SU-DHL-6 (cell line): Measurements from ENCODE around the gene BMP2K.

Source experiments
- H2AFZ ChIP-seq: fragments of 200-600 bp; sonication (generic); 2 replicates; pipeline ENCODE4 v1.6.1; 2014; ENCODE audit warnings: low read depth, mild to moderate bottlenecking, moderate library complexity, mixed read lengths, antibody characterized with exemption, low read length; ENCODE audit not compliant: severe bottlenecking
- H3F3A ChIP-seq: fragments of 200-600 bp; shearing (Covaris generic); 2 replicates; pipeline ENCODE4 v1.6.0; 2016; ENCODE audit warnings: antibody characterized with exemption, mild to moderate bottlenecking; ENCODE audit not compliant: insufficient read depth
- H3K27ac ChIP-seq: fragments of 200-600 bp; sonication (generic); 2 replicates; pipeline ENCODE4 v1.5.1; 2016; ENCODE audit warnings: low read depth, mild to moderate bottlenecking, low read length, moderate library complexity, mixed read lengths
- H3K27me3 ChIP-seq: fragments of 200-600 bp; sonication (generic), shearing (Covaris generic); 2 replicates; pipeline ENCODE4 v1.6.0; 2014; ENCODE audit warnings: mild to moderate bottlenecking, low read length
- H3K36me3 ChIP-seq: fragments of 200-600 bp; sonication (generic); 2 replicates; pipeline ENCODE4 v1.6.1; 2014; ENCODE audit warnings: mild to moderate bottlenecking, low read length, mixed read lengths
- H3K4me2 ChIP-seq: fragments of 300-600, 200-600 bp; shearing (Covaris generic), sonication (generic); 2 replicates; pipeline ENCODE4 v1.6.0; 2014; ENCODE audit warnings: low read length, low read depth, mild to moderate bottlenecking; ENCODE audit not compliant: poor library complexity, severe bottlenecking
- H3K4me3 ChIP-seq: fragments of 200-600 bp; sonication (generic); 2 replicates; pipeline ENCODE4 v1.5.1; 2014; ENCODE audit warnings: antibody characterized with exemption, low read length, mild to moderate bottlenecking, mixed read lengths; ENCODE audit not compliant: insufficient read depth, poor library complexity, severe bottlenecking
- H3K79me2 ChIP-seq: fragments of 200-600 bp; sonication (generic); 2 replicates; pipeline ENCODE4 v1.6.1; 2014; ENCODE audit warnings: mild to moderate bottlenecking, low read length, moderate library complexity; ENCODE audit not compliant: insufficient read depth
- H3K9ac ChIP-seq: fragments of 200-600 bp; sonication (generic); 2 replicates; pipeline ENCODE4 v1.7.0; 2014; ENCODE audit warnings: mild to moderate bottlenecking, low read length
- H3K9me2 ChIP-seq: fragments of 200-600 bp; sonication (generic); replicated peaks from 2 replicates; pipeline ENCODE4 v1.6.1; 2014; ENCODE audit warnings: low read length; ENCODE audit not compliant: insufficient read depth
- H3K9me3 ChIP-seq: fragments of 200-600 bp; sonication (generic); 2 replicates; pipeline ENCODE4 v1.6.1; 2014; ENCODE audit warnings: low read length, mixed read lengths; ENCODE audit not compliant: insufficient read depth
- H4K20me1 ChIP-seq: fragments of 200-600 bp; sonication (generic); 2 replicates; pipeline ENCODE4 v1.6.1; 2014; ENCODE audit warnings: low read depth, mild to moderate bottlenecking, antibody characterized with exemption, low read length, moderate library complexity, mixed read lengths
- EZH2phosphoT487 ChIP-seq: fragments of 200-600 bp; sonication (generic), shearing (Covaris generic); conservative IDR thresholded peaks from 2 replicates; pipeline ENCODE4 v1.6.1; 2018; ENCODE audit warnings: mild to moderate bottlenecking, antibody characterized with exemption, low read length, moderate library complexity, mixed read lengths
- TF ChIP-seq, protein P1 (sequence below): fragments of 200-600 bp; sonication (generic); IDR thresholded peaks from one replicate; pipeline ENCODE4 v1.5.1; 2017; ENCODE audit warnings: antibody characterized with exemption, mild to moderate bottlenecking, low read length, moderate library complexity; ENCODE audit not compliant: insufficient read depth, poor library complexity, severe bottlenecking

BMP2K gene

DNA sequence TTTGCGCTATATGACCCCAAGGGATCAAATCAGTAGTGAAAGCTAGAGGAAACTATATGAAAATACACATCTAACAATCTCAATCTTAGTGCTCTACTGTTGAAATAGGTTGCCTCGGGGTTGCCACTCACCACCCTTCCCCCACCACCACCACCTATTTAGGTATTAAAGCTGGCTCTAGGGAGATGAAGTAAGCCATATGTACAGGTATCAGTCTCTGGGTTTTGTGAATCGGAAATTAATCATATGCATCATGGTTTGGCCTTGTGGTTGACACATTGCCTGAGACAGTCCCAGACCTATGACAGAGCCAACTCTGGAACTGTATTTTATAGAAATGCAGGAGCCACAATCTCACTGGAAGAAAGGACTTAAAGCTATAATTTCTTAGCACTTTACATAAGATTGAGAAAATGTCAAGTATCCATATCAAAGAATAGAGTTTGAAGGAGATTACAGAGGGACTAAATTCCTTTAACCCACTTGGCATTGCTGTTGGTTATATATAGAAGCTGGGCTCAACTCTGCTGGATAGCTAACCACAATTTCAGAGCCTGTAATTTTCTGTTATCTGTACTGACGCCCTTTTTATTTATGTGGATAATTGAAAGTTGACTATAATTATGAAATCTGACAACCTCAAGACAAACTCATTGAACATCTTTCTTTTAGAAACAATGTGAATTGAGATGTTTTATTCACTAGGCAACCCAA, 26.7 kb upstream of the BMP2K start:
- H3K9me3 ChIP-seq = no peaks in the 10 kb centered on the region
- H3K27me3 ChIP-seq = no peaks in the 10 kb centered on the region
- H3K4me2 ChIP-seq = peak overlapping the region; percentile 61
- H3K9me2 ChIP-seq = no peaks in the 10 kb centered on the region
- H3K4me3 ChIP-seq = no peak overlapping the region
- no peak overlapping the region for H3K9ac ChIP-seq
- H3K27ac ChIP-seq = peak overlapping the region; percentile 85
- no peaks in the 10 kb centered on the region for H4K20me1 ChIP-seq
- H3K36me3 ChIP-seq = no peaks in the 10 kb centered on the region
- H3K79me2 ChIP-seq = no peaks in the 10 kb centered on the region
- no peak overlapping the region for H2AFZ ChIP-seq
- peaks cover 23% of the 10 kb centered on the region for H3F3A ChIP-seq
- no peak for TF ChIP-seq EZH2phosphoT487
- TF ChIP-seq, protein P1, sequence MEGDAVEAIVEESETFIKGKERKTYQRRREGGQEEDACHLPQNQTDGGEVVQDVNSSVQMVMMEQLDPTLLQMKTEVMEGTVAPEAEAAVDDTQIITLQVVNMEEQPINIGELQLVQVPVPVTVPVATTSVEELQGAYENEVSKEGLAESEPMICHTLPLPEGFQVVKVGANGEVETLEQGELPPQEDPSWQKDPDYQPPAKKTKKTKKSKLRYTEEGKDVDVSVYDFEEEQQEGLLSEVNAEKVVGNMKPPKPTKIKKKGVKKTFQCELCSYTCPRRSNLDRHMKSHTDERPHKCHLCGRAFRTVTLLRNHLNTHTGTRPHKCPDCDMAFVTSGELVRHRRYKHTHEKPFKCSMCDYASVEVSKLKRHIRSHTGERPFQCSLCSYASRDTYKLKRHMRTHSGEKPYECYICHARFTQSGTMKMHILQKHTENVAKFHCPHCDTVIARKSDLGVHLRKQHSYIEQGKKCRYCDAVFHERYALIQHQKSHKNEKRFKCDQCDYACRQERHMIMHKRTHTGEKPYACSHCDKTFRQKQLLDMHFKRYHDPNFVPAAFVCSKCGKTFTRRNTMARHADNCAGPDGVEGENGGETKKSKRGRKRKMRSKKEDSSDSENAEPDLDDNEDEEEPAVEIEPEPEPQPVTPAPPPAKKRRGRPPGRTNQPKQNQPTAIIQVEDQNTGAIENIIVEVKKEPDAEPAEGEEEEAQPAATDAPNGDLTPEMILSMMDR = no peak

DNA sequence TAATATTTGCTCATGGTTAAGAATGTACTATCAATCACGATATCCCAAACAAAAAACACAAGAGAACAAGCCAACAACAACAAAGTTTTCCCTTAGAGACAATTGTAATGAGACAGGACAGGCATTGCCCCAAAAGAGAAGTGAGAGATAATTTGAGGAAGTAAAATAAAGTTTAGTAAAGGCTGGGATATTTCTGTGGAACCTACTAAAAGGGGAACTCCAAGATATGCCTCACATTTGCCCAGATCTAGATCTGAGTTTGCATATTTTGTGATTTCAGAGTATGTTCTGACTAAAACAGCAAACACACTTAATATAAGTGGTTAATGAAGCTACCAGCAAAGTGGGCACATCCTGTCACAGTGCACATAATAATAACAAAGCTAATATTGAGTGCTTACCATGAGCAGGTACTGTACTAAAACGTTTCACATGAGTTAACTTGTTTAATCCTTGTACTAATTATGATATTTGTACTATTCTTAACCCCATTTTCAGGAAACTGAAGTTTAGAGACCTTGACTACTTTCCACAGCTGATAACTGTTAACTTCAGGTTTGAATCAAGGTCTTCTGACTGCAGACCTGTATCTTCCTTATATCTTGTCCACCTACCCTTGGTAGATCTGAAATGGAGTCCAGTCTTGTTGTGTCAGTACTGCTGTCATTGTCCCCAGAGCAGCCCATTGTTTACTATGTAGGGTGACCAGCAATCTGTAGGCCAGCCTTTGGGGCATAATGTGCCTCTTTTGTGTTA, 26.0 kb upstream of the BMP2K start:
- Histone ChIP-seq H3K4me2 (peak overlapping the region; percentile 61), H3K27ac (peak overlapping the region; percentile 85)

DNA sequence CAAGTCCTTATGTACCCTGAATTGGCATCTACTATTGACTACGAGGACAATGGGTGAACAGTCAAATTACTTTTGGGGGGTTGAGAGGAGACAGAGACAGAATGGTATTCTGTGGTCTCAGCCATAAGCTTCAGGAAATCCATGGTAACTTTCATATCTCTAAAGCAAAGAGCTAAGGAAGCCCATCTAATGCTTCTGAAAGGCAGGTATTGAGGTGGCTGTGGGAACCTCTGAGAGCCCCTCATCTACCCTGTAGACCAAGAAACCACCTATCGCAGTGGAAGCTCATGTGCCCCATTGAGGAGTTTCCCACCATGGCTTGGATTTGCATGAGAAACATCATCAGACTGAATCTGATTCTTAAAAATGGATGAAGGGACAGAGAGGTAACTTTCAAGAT, 23.1 kb upstream of the BMP2K start:
- Histone ChIP-seq H3K9me3 (no peaks in the 10 kb centered on the region), H4K20me1 (no peaks in the 10 kb centered on the region), H3K9me2 (no peaks in the 10 kb centered on the region), H3K79me2 (no peaks in the 10 kb centered on the region), H3K27ac (no peak overlapping the region), H3K9ac (no peak overlapping the region), H3K27me3 (no peaks in the 10 kb centered on the region), H3F3A (peaks cover 23% of the 10 kb centered on the region), H3K4me3 (no peak overlapping the region), H3K4me2 (no peak overlapping the region), H3K36me3 (no peaks in the 10 kb centered on the region), H2AFZ (no peak overlapping the region)
- TF ChIP-seq EZH2phosphoT487 = no peak
- TF ChIP-seq, protein P1 = no peak

More for the DNA sequence above, 26.0 kb upstream of the BMP2K start:
- peaks cover 23% of the 10 kb centered on the region for H3F3A ChIP-seq
- peak overlapping the region; percentile 38 for H3K4me3 ChIP-seq
- H2AFZ ChIP-seq = no peak overlapping the region
- H3K36me3 ChIP-seq = no peaks in the 10 kb centered on the region
- H3K9me2 ChIP-seq = no peaks in the 10 kb centered on the region
- H3K9ac ChIP-seq = peak overlapping the region; percentile 26; the same call in 1 of the 2 replicates
- H3K9me3 ChIP-seq = no peaks in the 10 kb centered on the region
- TF ChIP-seq, protein P1 = no peak
- TF ChIP-seq EZH2phosphoT487 = no peak
- no peaks in the 10 kb centered on the region for H3K27me3 ChIP-seq
- no peaks in the 10 kb centered on the region for H3K79me2 ChIP-seq
- H4K20me1 ChIP-seq = no peaks in the 10 kb centered on the region
